WERI-Rb-1 (cell line): ENCODE results near the gene BOD1.

Experiments
- DNase-seq: peaks from one replicate; pipeline ENCODE4 v3.0.0-alpha.2; 2020
- H3K27ac ChIP-seq: fragments of 250-450 bp; sonication (Bioruptor Pico); 2 replicates; pipeline ENCODE4 v1.5.1; 2020; ENCODE audit warnings: mild to moderate bottlenecking, moderate library complexity
- H3K27me3 ChIP-seq: fragments of 250-450 bp; sonication (Bioruptor Pico); 2 replicates; pipeline ENCODE4 v1.5.1; 2021; ENCODE audit warnings: mild to moderate bottlenecking, low read depth, moderate library complexity; ENCODE audit not compliant: insufficient read depth, severe bottlenecking
- H3K36me3 ChIP-seq: fragments of 250-450 bp; sonication (Bioruptor Pico); 2 replicates; pipeline ENCODE4 v1.5.1; 2020; ENCODE audit warnings: mild to moderate bottlenecking, moderate library complexity
- H3K4me3 ChIP-seq: 2 replicates; pipeline ENCODE4 v1.5.1; 2011; ENCODE audit warnings: low read depth, mild to moderate bottlenecking, control low read depth, low read length
- H3K9me3 ChIP-seq: fragments of 250-450 bp; sonication (Bioruptor Pico); 2 replicates; pipeline ENCODE4 v1.5.1; 2021; ENCODE audit warnings: mild to moderate bottlenecking, moderate library complexity; ENCODE audit not compliant: severe bottlenecking
- CTCF ChIP-seq: IDR thresholded peaks from 2 replicates; pipeline ENCODE4 v1.5.1; 2011; ENCODE audit warnings: low read depth, mild to moderate bottlenecking, control low read depth, inconsistent platforms, low read length

Gene BOD1

GRCh38 chr5:173578947-173579615 is 37.4 kb downstream of the BOD1 start:
- DNase-seq = no peak
- Histone ChIP-seq H3K27ac (no peak overlapping the region), H3K36me3 (no peaks in the 10 kb centered on the region), H3K27me3 (peaks cover 64% of the 10 kb centered on the region), H3K9me3 (peaks cover 7% of the 10 kb centered on the region), H3K4me3 (no peak overlapping the region)
- TF ChIP-seq CTCF = no peak

GRCh38 chr5:173577817-173578216 is 38.6 kb downstream of the BOD1 start:
- no peak overlapping the region for H3K27ac ChIP-seq
- no peak overlapping the region for H3K4me3 ChIP-seq
- DNase-seq = no peak
- TF ChIP-seq CTCF = no peak
- peaks cover 7% of the 10 kb centered on the region for H3K9me3 ChIP-seq
- H3K27me3 ChIP-seq = peaks cover 63% of the 10 kb centered on the region
- no peaks in the 10 kb centered on the region for H3K36me3 ChIP-seq

- Histone ChIP-seq H3K9me3 (peaks cover 7% of the 10 kb centered on the region), H3K27me3 (peaks cover 63% of the 10 kb centered on the region), H3K36me3 (no peaks in the 10 kb centered on the region), H3K4me3 (no peak overlapping the region), H3K27ac (no peak overlapping the region)
- no peak for TF ChIP-seq CTCF
- DNase-seq = no peak
Measured at GRCh38 chr5:173577166-173577565, 39.3 kb downstream of the BOD1 start.

- Histone ChIP-seq H3K4me3 (no peak overlapping the region), H3K27ac (no peak overlapping the region), H3K27me3 (peaks cover 59% of the 10 kb centered on the region), H3K9me3 (peaks cover 7% of the 10 kb centered on the region), H3K36me3 (no peaks in the 10 kb centered on the region)
- no peak for TF ChIP-seq CTCF
- no peak for DNase-seq
Measured at GRCh38 chr5:173575985-173576384, 40.5 kb downstream of the BOD1 start.

GRCh38 chr5:173574983-173575382 is 41.5 kb downstream of the BOD1 start:
- no peak for DNase-seq
- H3K9me3 ChIP-seq = peaks cover 7% of the 10 kb centered on the region
- H3K27me3 ChIP-seq = peaks cover 49% of the 10 kb centered on the region
- no peak for TF ChIP-seq CTCF
- H3K4me3 ChIP-seq = no peak overlapping the region
- H3K36me3 ChIP-seq = no peaks in the 10 kb centered on the region
- H3K27ac ChIP-seq = no peak overlapping the region
